IMR-90 (cell line): ENCODE data around the gene CA6. TPM values are rescaled to one million over a fixed set of nuclear protein-coding genes. Genes with fewer than 3 reads are reported as not detected.

Experiments used
- ATAC-seq: fragments of 200-7000 bp; cut with Tn5 transposase; 2 replicates; pipeline ENCODE4 v1.9.1; 2020; ENCODE audit warnings: low read depth, mild to moderate bottlenecking, moderate library complexity
- BruUV-seq: library from RNA; stranded (reverse); fragments of 400-500 nt; replicated peaks from 2 replicates; lab custom pipeline; 2021; lab: Mats Ljungman, UMichigan
- CTCF ChIA-PET: fragments of 300-600 bp; formaldehyde crosslinking; extraction: SDS; loops from one replicate; lab custom pipeline; 2021; ENCODE audit warnings: antibody characterized with exemption; lab: Yijun Ruan, JAX
- POLR2A ChIA-PET: fragments of 300-600 bp; sonication (Branson Sonifier 250); formaldehyde crosslinking; loops from one replicate; lab custom pipeline; 2022; ENCODE audit warnings: antibody characterized with exemption; ENCODE audit not compliant: unreplicated experiment; lab: Charles Lee
- DNase-seq: peaks from one replicate; pipeline ENCODE4 v3.0.0; 2013
- H2AFZ ChIP-seq: replicated peaks from 2 replicates; pipeline ENCODE3; 2013; ENCODE audit warnings: low read length, mild to moderate bottlenecking; ENCODE audit not compliant: poor library complexity
- H2AK5ac ChIP-seq: 2 replicates; pipeline ENCODE4 v1.6.1; 2013; ENCODE audit warnings: low read depth, low read length, inconsistent platforms
- H2AK9ac ChIP-seq: replicated peaks from 2 replicates; pipeline ENCODE3; 2013; ENCODE audit warnings: mild to moderate bottlenecking, low read depth, low read length, moderate library complexity; ENCODE audit not compliant: poor library complexity
- H2BK120ac ChIP-seq: 2 replicates; pipeline ENCODE4 v1.6.1; 2013; ENCODE audit warnings: low read depth, low read length, inconsistent platforms
- H2BK15ac ChIP-seq: 3 replicates; pipeline ENCODE4 v1.6.1; 2013; ENCODE audit warnings: low read depth, low read length, inconsistent platforms
- H2BK20ac ChIP-seq: 2 replicates; pipeline ENCODE4 v1.6.1; 2013; ENCODE audit warnings: low read depth, mild to moderate bottlenecking, inconsistent platforms, low read length, moderate library complexity
- H2BK5ac ChIP-seq: 2 replicates; pipeline ENCODE4 v1.6.1; 2013; ENCODE audit warnings: mild to moderate bottlenecking, low read depth, low read length, inconsistent platforms; ENCODE audit not compliant: poor library complexity, severe bottlenecking
- H3K14ac ChIP-seq: replicated peaks from 2 replicates; pipeline ENCODE4 v1.6.1; 2013; ENCODE audit warnings: low read depth, low read length, inconsistent platforms
- H3K18ac ChIP-seq: 2 replicates; pipeline ENCODE4 v1.6.1; 2013; ENCODE audit warnings: low read depth, low read length, control low read depth
- H3K23ac ChIP-seq: 2 replicates; pipeline ENCODE4 v1.6.1; 2013; ENCODE audit warnings: low read depth, low read length, inconsistent platforms
- H3K27ac ChIP-seq: 2 replicates; pipeline ENCODE4 v1.5.1; 2013; ENCODE audit warnings: mild to moderate bottlenecking, control low read depth, low read length; ENCODE audit not compliant: insufficient read depth
- H3K27me3 ChIP-seq: 2 replicates; pipeline ENCODE4 v1.6.1; 2013; ENCODE audit warnings: low read length; ENCODE audit not compliant: control insufficient read depth, insufficient read depth
- H3K36me3 ChIP-seq: 2 replicates; pipeline ENCODE4 v1.6.1; 2013; ENCODE audit warnings: low read length, mixed read lengths; ENCODE audit not compliant: control insufficient read depth, insufficient read depth
- H3K4ac ChIP-seq: 2 replicates; pipeline ENCODE4 v1.6.1; 2013; ENCODE audit warnings: low read depth, low read length, inconsistent platforms
- H3K4me1 ChIP-seq: 2 replicates; pipeline ENCODE4 v1.6.1; 2013; ENCODE audit warnings: low read length, mixed read lengths; ENCODE audit not compliant: control insufficient read depth, insufficient read depth
- H3K4me2 ChIP-seq: 2 replicates; pipeline ENCODE4 v1.6.1; 2013; ENCODE audit warnings: low read depth, mild to moderate bottlenecking, control low read depth, low read length, moderate library complexity
- H3K4me3 ChIP-seq: 2 replicates; pipeline ENCODE4 v1.5.1; 2013; ENCODE audit warnings: low read depth, mild to moderate bottlenecking, control low read depth, low read length, moderate library complexity; ENCODE audit not compliant: insufficient read depth
- H3K56ac ChIP-seq: 2 replicates; pipeline ENCODE4 v1.6.1; 2013; ENCODE audit warnings: low read length, inconsistent platforms; ENCODE audit not compliant: insufficient read depth; ENCODE audit errors: extremely low read depth
- H3K79me1 ChIP-seq, 2 experiments: 2 replicates each; pipeline ENCODE4 v1.6.1; 2013; ENCODE audit warnings: low read length in 2 of 2, inconsistent platforms in 1 of 2, low read depth in 1 of 2
- H3K9ac ChIP-seq: 2 replicates; pipeline ENCODE4 v1.6.1; 2013; ENCODE audit warnings: low read depth, low read length, control low read depth
- H3K9me1 ChIP-seq: 2 replicates; pipeline ENCODE4 v1.6.1; 2013; ENCODE audit warnings: low read length, inconsistent platforms; ENCODE audit not compliant: insufficient read depth
- H3K9me3 ChIP-seq: 2 replicates; pipeline ENCODE4 v1.6.1; 2013; ENCODE audit warnings: low read length; ENCODE audit not compliant: control insufficient read depth, insufficient read depth
- H4K20me1 ChIP-seq: 2 replicates; pipeline ENCODE4 v1.6.1; 2013; ENCODE audit warnings: low read length, inconsistent platforms; ENCODE audit not compliant: insufficient read depth
- H4K5ac ChIP-seq: 2 replicates; pipeline ENCODE4 v1.6.1; 2013; ENCODE audit warnings: mild to moderate bottlenecking, low read depth, low read length, control low read depth
- H4K8ac ChIP-seq, 2 experiments: 2 replicates each; pipeline ENCODE4 v1.6.1; 2013; ENCODE audit warnings: low read depth in 2 of 2, low read length in 2 of 2, control low read depth in 1 of 2, inconsistent platforms in 1 of 2
- H4K91ac ChIP-seq: 2 replicates; pipeline ENCODE4 v1.6.1; 2013; ENCODE audit warnings: low read depth, low read length, inconsistent platforms; ENCODE audit not compliant: insufficient read depth
- CEBPB ChIP-seq: IDR thresholded peaks from 2 replicates; pipeline ENCODE4 v1.6.1; 2012; ENCODE audit warnings: low read depth, low read length, improper control_type of control experiment
- FOS ChIP-seq: fragments of 150-350 bp; IDR thresholded peaks from 2 replicates; pipeline ENCODE4 v1.6.1; 2016; ENCODE audit warnings: low read depth, low read length
- MAZ ChIP-seq: IDR thresholded peaks from 2 replicates; pipeline ENCODE4 v1.6.1; 2012; ENCODE audit warnings: low read depth, mild to moderate bottlenecking, low read length, improper control_type of control experiment, moderate library complexity, borderline replicate concordance
- MXI1 ChIP-seq: IDR thresholded peaks from 2 replicates; pipeline ENCODE4 v1.6.1; 2012; ENCODE audit warnings: low read depth, mild to moderate bottlenecking, low read length, moderate library complexity, borderline replicate concordance
- NFE2L2 ChIP-seq: fragments of 150-350 bp; IDR thresholded peaks from 2 replicates; pipeline ENCODE4 v1.6.1; 2016; ENCODE audit warnings: low read depth, mild to moderate bottlenecking, low read length
- POLR2A ChIP-seq: IDR thresholded peaks from 2 replicates; pipeline ENCODE4 v1.6.1; 2012; ENCODE audit warnings: mild to moderate bottlenecking, low read depth, low read length
- RCOR1 ChIP-seq: IDR thresholded peaks from 2 replicates; pipeline ENCODE4 v1.6.1; 2012; ENCODE audit warnings: mild to moderate bottlenecking, low read length, improper control_type of control experiment; ENCODE audit not compliant: insufficient replicate concordance
- SMC3 ChIP-seq: fragments of 150-350 bp; IDR thresholded peaks from 2 replicates; pipeline ENCODE4 v1.6.1; 2016; ENCODE audit warnings: low read depth, mild to moderate bottlenecking, antibody characterized with exemption, low read length, moderate library complexity
- WGBS, 2 experiments: methylation state at CpG; one replicate each; pipeline versions ENCODE4 v1.1.5 to v1.1.7; 2013; ENCODE audit warnings: missing lambda C conversion rate in 2 of 2; ENCODE audit not compliant: insufficient read length in 1 of 2; ENCODE audit errors: extremely low coverage in 2 of 2; 5-methylcytosine and 5-hydroxymethylcytosine counted together
- dilution Hi-C: fragments of 300-500 bp; cut with HindIII; formaldehyde crosslinking; loops from one replicate; pipeline ENCODE4 v1.14.3; 2018; ENCODE audit warnings: low sequenced_read_pairs; ENCODE audit not compliant: unreplicated experiment
- in situ Hi-C: fragments of 300-500 bp; cut with MboI; formaldehyde crosslinking; loops from 3 replicates; pipeline ENCODE4 v1.14.3; 2019; ENCODE audit warnings: low sequenced_read_pairs, inconsistent platforms, mixed read lengths
- intact Hi-C: fragments of 100-400 bp; cut with micrococcal nuclease; formaldehyde crosslinking; loops from 2 replicates; pipeline ENCODE4 v1.10.0; 2022
- polyA plus RNA-seq, 3 experiments: library from polyadenylated mRNA; depleted of rRNA; stranded (reverse); fragments of >200 nt; gene quantifications; 2 replicates each; pipeline ENCODE4 v1.2.3, GENCODE V29; 2012; ENCODE audit warnings: low replicate concordance in 1 of 3
- total RNA-seq: library from RNA; depleted of rRNA; stranded (reverse); fragments of >200 nt; gene quantifications from 2 replicates; pipeline ENCODE4 v1.2.3, GENCODE V29; 2012
- TF ChIP-seq, protein P1 (sequence below): fragments of 150-350 bp; IDR thresholded peaks from 2 replicates; pipeline ENCODE4 v1.6.1; 2016; ENCODE audit warnings: low read depth, mild to moderate bottlenecking, low read length, moderate library complexity, borderline replicate concordance

CA6 gene
- total and polyA plus RNA-seq, 2 of the 4 experiments (the other 2 are of a cell fraction) = not detected

DNA sequence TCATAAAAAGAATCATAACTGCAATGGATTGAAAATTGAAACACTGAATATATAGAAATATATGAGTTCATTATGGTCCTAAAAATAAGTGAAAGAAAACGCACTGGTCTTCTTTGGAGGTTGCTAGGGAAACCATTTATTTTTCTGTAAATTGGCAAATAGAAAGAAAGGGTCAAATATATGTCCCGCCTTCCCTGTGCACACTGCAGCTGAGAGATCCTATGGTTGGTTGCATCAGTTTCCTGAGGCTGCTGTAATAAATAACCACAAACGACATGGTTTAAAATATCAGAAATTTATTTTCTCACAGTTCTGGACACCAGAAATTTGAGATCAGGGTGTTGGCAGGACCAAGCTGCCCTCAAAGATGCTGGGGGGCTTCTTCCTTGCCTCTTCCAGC is 35.0 kb downstream of the CA6 start:
- in situ Hi-C loops = no loop called here
- H2AK5ac ChIP-seq = no peak overlapping the region

More for the DNA sequence above, 35.0 kb downstream of the CA6 start:
- Histone ChIP-seq H3K4me3 (no peak overlapping the region), H3K27me3 (peaks cover 1% of the 10 kb centered on the region; the same call in 1 of the 2 replicates), H2BK20ac (no peak overlapping the region), H4K91ac (no peak overlapping the region), H2BK5ac (no peak overlapping the region), H3K18ac (no peak overlapping the region), H2AK9ac (no peak overlapping the region), H2AFZ (no peak overlapping the region), H3K9me3 (peaks cover 4% of the 10 kb centered on the region), H3K36me3 (no peaks in the 10 kb centered on the region), H3K27ac (no peak overlapping the region), H3K56ac (no peak overlapping the region), H3K14ac (no peak overlapping the region), H2BK120ac (no peak overlapping the region), H2BK15ac (no peak overlapping the region), H4K8ac (no peak overlapping the region), H4K20me1 (no peaks in the 10 kb centered on the region), H3K79me1 (no peaks in the 10 kb centered on the region), H3K9me1 (0 out of 2 replicates have a peak, but pooled peaks cover 5% of the 10 kb centered on the region), H3K9ac (no peak overlapping the region), H3K23ac (no peak overlapping the region), H3K4me1 (no peaks in the 10 kb centered on the region), H3K4ac (no peak overlapping the region), H4K5ac (no peak overlapping the region), H3K4me2 (no peak overlapping the region)
- ATAC-seq (no peak), DNase-seq (no peak)
- no TSS peak for BruUV-seq
- POLR2A ChIA-PET = no interaction called here
- CTCF ChIA-PET = no interaction called here
- dilution Hi-C loops (no loop called here), intact Hi-C loops (no loop called here)
- WGBS, 2 experiments = 71% methylated on average over 1 of the region's 3 CpGs; no CpG with 5 or more reads in 1 of the 2 experiments
- TF ChIP-seq MAZ = no peak
- no peak for TF ChIP-seq NFE2L2
- TF ChIP-seq, protein P1, sequence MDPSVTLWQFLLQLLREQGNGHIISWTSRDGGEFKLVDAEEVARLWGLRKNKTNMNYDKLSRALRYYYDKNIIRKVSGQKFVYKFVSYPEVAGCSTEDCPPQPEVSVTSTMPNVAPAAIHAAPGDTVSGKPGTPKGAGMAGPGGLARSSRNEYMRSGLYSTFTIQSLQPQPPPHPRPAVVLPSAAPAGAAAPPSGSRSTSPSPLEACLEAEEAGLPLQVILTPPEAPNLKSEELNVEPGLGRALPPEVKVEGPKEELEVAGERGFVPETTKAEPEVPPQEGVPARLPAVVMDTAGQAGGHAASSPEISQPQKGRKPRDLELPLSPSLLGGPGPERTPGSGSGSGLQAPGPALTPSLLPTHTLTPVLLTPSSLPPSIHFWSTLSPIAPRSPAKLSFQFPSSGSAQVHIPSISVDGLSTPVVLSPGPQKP = no peak
- no peak for TF ChIP-seq POLR2A
- no peak for TF ChIP-seq CEBPB
- TF ChIP-seq FOS = no peak
- no peak for TF ChIP-seq MXI1
- TF ChIP-seq RCOR1 = no peak
- no peak for TF ChIP-seq SMC3
